ENCODE measurements around the gene CDKN2C. TPM values are rescaled to one million over a fixed set of nuclear protein-coding genes. Genes with fewer than 3 reads are reported as not detected.

The CDKN2C gene
- total and polyA plus RNA-seq, 8 donors, result 3.5 to 14.1 (median 10.0) TPM

DNA sequence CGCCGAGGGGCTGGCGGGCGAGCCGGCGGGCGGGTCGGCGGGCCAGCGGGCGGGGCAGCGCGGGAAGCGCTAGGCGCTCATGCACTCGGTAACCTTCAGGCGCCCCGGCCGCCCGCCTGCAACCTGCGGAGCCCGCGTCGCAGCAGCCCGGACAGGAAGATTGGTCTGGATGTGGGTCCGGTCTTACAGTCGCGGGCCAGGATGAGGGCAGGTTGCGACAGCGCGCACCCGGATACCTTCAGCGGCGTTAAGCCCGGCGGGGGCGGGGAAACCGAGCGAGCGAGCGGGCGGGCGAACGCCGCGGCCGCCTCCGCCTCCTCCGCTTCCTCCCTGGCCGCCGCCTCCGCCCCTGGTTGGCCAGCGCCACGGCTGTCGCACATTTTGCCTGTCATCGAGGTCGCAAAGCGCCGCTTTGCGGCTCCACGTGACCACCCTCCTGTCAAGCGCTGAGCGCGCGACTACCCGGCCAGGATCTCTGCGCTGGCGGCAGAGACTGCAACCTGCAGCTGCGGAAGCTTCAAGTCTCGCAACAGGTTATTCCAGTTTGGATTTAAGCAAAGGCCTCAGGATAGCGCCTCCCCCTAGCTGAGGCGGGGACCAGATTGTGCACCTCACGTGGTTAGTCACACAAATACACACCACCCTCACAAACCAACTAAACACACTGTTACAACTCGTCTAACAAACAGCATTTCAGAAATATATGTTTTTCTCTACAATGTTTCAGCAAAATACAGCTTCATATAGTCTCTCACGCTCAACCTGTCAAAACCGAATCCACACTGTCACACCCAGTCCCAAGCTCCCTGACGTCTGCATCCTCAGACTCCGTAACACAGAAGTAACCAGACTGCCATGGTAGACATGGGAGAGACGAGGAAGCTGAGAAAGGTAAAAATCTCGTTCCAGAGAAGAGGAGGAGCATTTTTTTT is 9.9 kb upstream of the CDKN2C start, which contains the start of gene FAF1:
TSS of gene FAF1 (minus strand) at position 355 of the 932 bp plus-strand sequence. CDS start 456 bp downstream, outside the sequence.
- Histone ChIP-seq H3K4me1 (peaks cover 14 to 42% (median 30%) of the 10 kb centered on the region in 4 donors), H3K27me3 (no peaks in the 10 kb centered on the region), H3K27ac (peak within 1 kb of the TSS; percentile 86 to 93 (median 89)), H3K9me3 (no peaks in the 10 kb centered on the region), H3K36me3 (no peaks in the 10 kb centered on the region), H3K4me3 (peak within 1 kb of the TSS; percentile 70 to 88 (median 80))
- intact Hi-C loops (cut with DNase I; ENCODE audit: low total_unique reads), result no loop called here
- WGBS, 5 donors, result 0 to 1% (median 0%) methylated on average over 25 to 77 of the region's 80 CpGs
- DNase-seq, result peak; percentile 98 to 99
- no peak for TF ChIP-seq EP300 (IDR thresholded peaks at IDR 0.05)
- TF ChIP-seq POLR2AphosphoS5 (IDR thresholded peaks at IDR 0.05), result peak; percentile 94 to 99 (median 97)
- peak in 1 of 4 donors; percentile 82 for TF ChIP-seq POLR2A (IDR thresholded peaks at IDR 0.05)
- TF ChIP-seq, protein P1, sequence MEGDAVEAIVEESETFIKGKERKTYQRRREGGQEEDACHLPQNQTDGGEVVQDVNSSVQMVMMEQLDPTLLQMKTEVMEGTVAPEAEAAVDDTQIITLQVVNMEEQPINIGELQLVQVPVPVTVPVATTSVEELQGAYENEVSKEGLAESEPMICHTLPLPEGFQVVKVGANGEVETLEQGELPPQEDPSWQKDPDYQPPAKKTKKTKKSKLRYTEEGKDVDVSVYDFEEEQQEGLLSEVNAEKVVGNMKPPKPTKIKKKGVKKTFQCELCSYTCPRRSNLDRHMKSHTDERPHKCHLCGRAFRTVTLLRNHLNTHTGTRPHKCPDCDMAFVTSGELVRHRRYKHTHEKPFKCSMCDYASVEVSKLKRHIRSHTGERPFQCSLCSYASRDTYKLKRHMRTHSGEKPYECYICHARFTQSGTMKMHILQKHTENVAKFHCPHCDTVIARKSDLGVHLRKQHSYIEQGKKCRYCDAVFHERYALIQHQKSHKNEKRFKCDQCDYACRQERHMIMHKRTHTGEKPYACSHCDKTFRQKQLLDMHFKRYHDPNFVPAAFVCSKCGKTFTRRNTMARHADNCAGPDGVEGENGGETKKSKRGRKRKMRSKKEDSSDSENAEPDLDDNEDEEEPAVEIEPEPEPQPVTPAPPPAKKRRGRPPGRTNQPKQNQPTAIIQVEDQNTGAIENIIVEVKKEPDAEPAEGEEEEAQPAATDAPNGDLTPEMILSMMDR (IDR thresholded peaks at IDR 0.05), result peak in 4 of 7 experiments; percentile 12 to 68 (median 47)

DNA sequence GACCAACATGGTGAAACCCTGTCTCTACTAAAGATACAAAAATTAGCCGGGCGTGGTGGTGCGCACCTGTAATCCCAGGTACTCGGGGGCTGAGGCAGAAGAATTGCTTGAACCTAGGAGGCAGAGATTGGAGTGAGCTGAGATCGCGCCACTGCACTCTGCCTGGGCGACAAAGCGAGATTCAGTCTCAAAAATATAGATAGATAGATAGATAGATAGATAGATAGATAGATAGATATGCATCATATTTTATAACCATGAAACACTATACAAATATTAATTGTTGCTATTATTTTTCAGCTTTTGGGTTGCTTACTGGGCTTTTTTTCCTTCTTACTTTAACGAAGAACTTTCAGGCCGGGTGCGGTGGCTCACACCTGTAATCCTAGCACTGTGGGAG is 5.2 kb upstream of the CDKN2C start:
- TF ChIP-seq, protein P1 (IDR thresholded peaks at IDR 0.05), result no peak
- intact Hi-C loops (cut with DNase I; ENCODE audit: low total_unique reads), result no loop called here
- WGBS, 5 donors, result 92 to 96% (median 94%) methylated on average over 11 of the region's 11 CpGs

DNA sequence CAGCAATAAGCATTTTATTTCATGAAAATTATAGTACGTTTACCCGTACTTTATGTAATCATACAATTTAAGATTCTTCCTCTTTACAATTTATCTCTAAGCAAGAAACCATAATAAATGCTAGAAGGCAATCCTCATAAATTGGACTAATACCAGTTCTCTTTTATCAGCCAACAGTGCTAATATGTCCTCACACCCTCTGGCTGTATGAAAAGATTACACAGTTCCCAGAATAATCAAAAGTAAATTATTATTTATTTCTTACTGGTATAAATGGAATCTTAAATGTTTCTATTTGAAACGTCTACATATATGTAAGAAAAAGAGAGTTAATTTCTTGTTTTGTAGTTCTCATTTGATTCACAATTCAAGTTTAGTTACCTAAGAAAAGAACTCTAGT is 3.1 kb upstream of the CDKN2C start:
- no peaks in the 10 kb centered on the region for H3K9me3 ChIP-seq
- WGBS, 5 donors, result 61 to 83% (median 70%) methylated on average over 3 of the region's 3 CpGs
- H3K27ac ChIP-seq, result peak overlapping the region in 4 of 5 donors; percentile 93 to 98 (median 98)
- H3K36me3 ChIP-seq, result no peaks in the 10 kb centered on the region
- H3K27me3 ChIP-seq, result no peaks in the 10 kb centered on the region
- H3K4me3 ChIP-seq, result no peak overlapping the region
- TF ChIP-seq, protein P1 (IDR thresholded peaks at IDR 0.05), result no peak
- no peak for TF ChIP-seq POLR2A (IDR thresholded peaks at IDR 0.05)
- no peak for TF ChIP-seq EP300 (IDR thresholded peaks at IDR 0.05)
- no peak for TF ChIP-seq POLR2AphosphoS5 (IDR thresholded peaks at IDR 0.05)
- H3K4me1 ChIP-seq, result peaks cover 11 to 35% (median 23%) of the 10 kb centered on the region in 4 donors
- no peak for DNase-seq
- intact Hi-C loops (cut with DNase I; ENCODE audit: low total_unique reads), result no loop called here

More for the DNA sequence above, 5.2 kb upstream of the CDKN2C start:
- H3K9me3 ChIP-seq, result no peaks in the 10 kb centered on the region
- no peak overlapping the region for H3K4me3 ChIP-seq
- no peaks in the 10 kb centered on the region for H3K36me3 ChIP-seq
- no peak for DNase-seq
- peaks cover 16 to 24% (median 21%) of the 10 kb centered on the region in 4 donors for H3K4me1 ChIP-seq
- no peaks in the 10 kb centered on the region for H3K27me3 ChIP-seq
- H3K27ac ChIP-seq, result no peak overlapping the region

DNA sequence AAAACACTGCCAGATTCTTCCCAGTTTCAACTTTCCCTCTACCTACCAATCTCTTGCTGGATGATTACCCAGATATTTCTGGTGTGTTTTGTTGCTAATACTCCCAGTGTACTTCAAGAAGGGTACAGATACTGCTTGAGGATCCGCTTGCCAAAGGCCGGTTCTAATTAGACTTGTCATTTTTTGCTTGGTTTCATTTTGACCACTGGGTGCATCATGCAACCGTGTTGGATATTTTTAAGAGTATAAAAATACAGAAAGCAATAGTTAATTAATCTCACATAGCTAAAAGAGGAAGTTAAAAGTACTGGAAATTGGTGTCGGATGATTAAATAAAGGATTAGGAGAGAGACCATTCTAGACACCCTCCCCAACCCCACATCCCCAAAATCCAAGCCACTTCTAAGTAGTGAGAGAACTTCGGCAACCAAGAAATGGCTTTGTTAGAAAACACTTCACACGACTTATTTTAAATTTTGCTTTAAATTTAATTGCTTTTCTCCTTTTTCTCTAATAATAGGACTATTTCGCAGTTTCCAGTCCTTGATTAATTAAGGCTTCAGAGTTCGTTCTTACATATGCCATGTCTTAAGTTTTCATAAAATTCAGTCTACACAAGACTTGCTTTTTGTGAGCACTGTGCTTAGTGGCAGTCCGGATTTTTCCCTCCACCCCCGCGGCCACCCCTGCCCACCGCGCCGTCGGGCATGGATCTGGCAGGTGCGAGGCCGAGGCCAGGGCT is 2.5 kb upstream of the CDKN2C start:
- Histone ChIP-seq H3K9me3 (no peaks in the 10 kb centered on the region), H3K4me3 (peak overlapping the region; percentile 74 to 87 (median 80)), H3K4me1 (peaks cover 11 to 36% (median 23%) of the 10 kb centered on the region in 4 donors), H3K36me3 (no peaks in the 10 kb centered on the region), H3K27me3 (no peaks in the 10 kb centered on the region), H3K27ac (peak overlapping the region; percentile 93 to 99 (median 98))
- no peak for DNase-seq
- WGBS, 5 donors, result 18 to 30% (median 24%) methylated on average over 13 to 17 of the region's 17 CpGs
- TF ChIP-seq, protein P1 (IDR thresholded peaks at IDR 0.05), result no peak
- no peak for TF ChIP-seq EP300 (IDR thresholded peaks at IDR 0.05)
- intact Hi-C loops (cut with DNase I; ENCODE audit: low total_unique reads), result no loop called here

Data from stomach (tissue), 9 donors.